GM18909 (cell line): ENCODE data around the gene GCNT2.
A peak's percentile ranks its signal among the peaks of the same experiment; 100 is the strongest.
"Not testable (repeated sequence)": the region's sequence is repeated elsewhere in the genome, so short reads cannot be mapped to it uniquely, and the experiment has no call there.

ENCODE experiments used
- ATAC-seq: cut with Tn5 transposase; IDR thresholded peaks from one replicate; pipeline ENCODE4 v1.9.1; 2021; ENCODE audit warnings: mild to moderate bottlenecking; ENCODE audit not compliant: unreplicated experiment, poor library complexity

Gene GCNT2

GRCh38 chr6:10644225-10644624 lies 123.1 kb downstream of the GCNT2 start:
- no peak for ATAC-seq

GRCh38 chr6:10655508-10656055 lies 134.4 kb downstream of the GCNT2 start:
- peak; percentile 48 for ATAC-seq

- no peak for ATAC-seq
Measured at GRCh38 chr6:10658910-10659698, 138.0 kb downstream of the GCNT2 start.

GRCh38 chr6:10659699-10660348 lies 138.7 kb downstream of the GCNT2 start:
- ATAC-seq, result peak; percentile 56

- ATAC-seq, result not testable (repeated sequence)
Measured at GRCh38 chr6:10660431-10661191, 139.5 kb downstream of the GCNT2 start.

GRCh38 chr6:10662207-10662606 lies 141.1 kb downstream of the GCNT2 start:
- no peak for ATAC-seq

- ATAC-seq, result no peak
Measured at GRCh38 chr6:10662742-10663141, 141.6 kb downstream of the GCNT2 start.

GRCh38 chr6:10665595-10665994 lies 144.4 kb downstream of the GCNT2 start:
- not testable (repeated sequence) for ATAC-seq

- no peak for ATAC-seq
Measured at GRCh38 chr6:10668126-10668917, 147.2 kb downstream of the GCNT2 start.

GRCh38 chr6:10676403-10676802 lies 155.3 kb downstream of the GCNT2 start:
- no peak for ATAC-seq

- no peak for ATAC-seq
Measured at GRCh38 chr6:10678456-10678855, 157.3 kb downstream of the GCNT2 start.
